ENCODE data around the gene CCDC170. TPM values are rescaled to one million over a fixed set of nuclear protein-coding genes. Genes with fewer than 3 reads are reported as not detected.

Gene CCDC170
- total and polyA plus RNA-seq, 4 donors = 0.37 to 0.59 (median 0.45) TPM

GRCh38 chr6:151630991-151631655 is 137.3 kb downstream of the CCDC170 start:
- no peak for TF ChIP-seq EGR1 (IDR thresholded peaks at IDR 0.05; ENCODE audit: low read depth in 2 of 2)
- no peak overlapping the region for H3K27ac ChIP-seq (ENCODE audit: low read depth in 1 of 2, low read length in 2 of 2)
- DNase-seq (ENCODE audit: low spot score) = no peak
- no peaks in the 10 kb centered on the region for H3K27me3 ChIP-seq (ENCODE audit: control insufficient read depth in 4 of 4, insufficient read depth in 4 of 4, low read length in 3 of 4)
- no peaks in the 10 kb centered on the region for H3K9me3 ChIP-seq (ENCODE audit: control insufficient read depth in 4 of 4, low read length in 3 of 4)
- H3K36me3 ChIP-seq (ENCODE audit: control insufficient read depth in 4 of 4, insufficient read depth in 3 of 4, low read depth in 1 of 4, low read length in 3 of 4) = no peaks in the 10 kb centered on the region
- peaks cover 9 to 27% (median 18%) of the 10 kb centered on the region in 4 donors for H3K4me1 ChIP-seq (ENCODE audit: control insufficient read depth in 4 of 4, insufficient read depth in 4 of 4, low read length in 3 of 4)
- no peak overlapping the region for H3K4me3 ChIP-seq (ENCODE audit: low read depth in 1 of 3, low read length in 3 of 3)
- 77% methylated on average over 5 of the region's 5 CpGs for WGBS
- H3K9ac ChIP-seq (ENCODE audit: low read depth in 1 of 2, low read length in 2 of 2) = no peak overlapping the region

DNA sequence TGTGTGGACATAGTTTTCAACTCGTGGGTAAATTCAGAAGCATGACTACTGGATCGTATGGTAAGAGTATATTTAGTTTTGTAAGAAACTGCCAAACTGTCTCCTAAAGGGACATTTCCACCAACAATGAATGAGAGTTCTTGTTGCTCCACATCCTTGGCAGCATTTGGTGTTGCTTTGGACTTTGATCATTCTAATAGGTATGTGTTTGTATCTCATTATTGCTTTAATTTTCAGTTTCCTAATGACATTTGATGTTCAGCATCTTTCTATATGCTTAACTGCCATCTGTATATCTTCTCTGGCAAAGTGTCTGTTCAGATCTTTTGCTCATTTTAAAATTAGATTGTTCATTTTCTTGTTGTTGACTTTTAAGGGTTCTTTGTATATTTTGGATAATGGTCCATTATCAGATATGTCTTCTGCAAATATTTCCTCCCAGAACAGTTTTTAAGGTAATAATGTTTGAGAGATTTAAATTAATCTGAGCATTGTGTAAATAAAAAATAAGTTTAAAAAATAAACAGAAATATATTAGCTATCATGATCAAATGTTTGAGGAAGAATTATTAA is 138.7 kb downstream of the CCDC170 start:
- no peak for DNase-seq (ENCODE audit: low spot score)
- H3K36me3 ChIP-seq (ENCODE audit: control insufficient read depth in 4 of 4, insufficient read depth in 3 of 4, low read depth in 1 of 4, low read length in 3 of 4) = no peaks in the 10 kb centered on the region
- H3K9me3 ChIP-seq (ENCODE audit: control insufficient read depth in 4 of 4, low read length in 3 of 4) = no peaks in the 10 kb centered on the region
- H3K4me3 ChIP-seq (ENCODE audit: low read depth in 1 of 3, low read length in 3 of 3) = no peak overlapping the region
- no peak overlapping the region for H3K9ac ChIP-seq (ENCODE audit: low read depth in 1 of 2, low read length in 2 of 2)
- TF ChIP-seq HNF4G (IDR thresholded peaks at IDR 0.05) = peak; percentile 60
- peak; percentile 80 to 86 for TF ChIP-seq HNF4A (conservative IDR thresholded peaks at IDR 0.05)
- peak; percentile 2 for TF ChIP-seq YY1 (IDR thresholded peaks at IDR 0.05)
- TF ChIP-seq RAD21 (IDR thresholded peaks at IDR 0.05) = peak in 1 of 2 donors; percentile 12
- TF ChIP-seq TAF1 (conservative IDR thresholded peaks at IDR 0.05) = no peak
- TF ChIP-seq, protein P1, sequence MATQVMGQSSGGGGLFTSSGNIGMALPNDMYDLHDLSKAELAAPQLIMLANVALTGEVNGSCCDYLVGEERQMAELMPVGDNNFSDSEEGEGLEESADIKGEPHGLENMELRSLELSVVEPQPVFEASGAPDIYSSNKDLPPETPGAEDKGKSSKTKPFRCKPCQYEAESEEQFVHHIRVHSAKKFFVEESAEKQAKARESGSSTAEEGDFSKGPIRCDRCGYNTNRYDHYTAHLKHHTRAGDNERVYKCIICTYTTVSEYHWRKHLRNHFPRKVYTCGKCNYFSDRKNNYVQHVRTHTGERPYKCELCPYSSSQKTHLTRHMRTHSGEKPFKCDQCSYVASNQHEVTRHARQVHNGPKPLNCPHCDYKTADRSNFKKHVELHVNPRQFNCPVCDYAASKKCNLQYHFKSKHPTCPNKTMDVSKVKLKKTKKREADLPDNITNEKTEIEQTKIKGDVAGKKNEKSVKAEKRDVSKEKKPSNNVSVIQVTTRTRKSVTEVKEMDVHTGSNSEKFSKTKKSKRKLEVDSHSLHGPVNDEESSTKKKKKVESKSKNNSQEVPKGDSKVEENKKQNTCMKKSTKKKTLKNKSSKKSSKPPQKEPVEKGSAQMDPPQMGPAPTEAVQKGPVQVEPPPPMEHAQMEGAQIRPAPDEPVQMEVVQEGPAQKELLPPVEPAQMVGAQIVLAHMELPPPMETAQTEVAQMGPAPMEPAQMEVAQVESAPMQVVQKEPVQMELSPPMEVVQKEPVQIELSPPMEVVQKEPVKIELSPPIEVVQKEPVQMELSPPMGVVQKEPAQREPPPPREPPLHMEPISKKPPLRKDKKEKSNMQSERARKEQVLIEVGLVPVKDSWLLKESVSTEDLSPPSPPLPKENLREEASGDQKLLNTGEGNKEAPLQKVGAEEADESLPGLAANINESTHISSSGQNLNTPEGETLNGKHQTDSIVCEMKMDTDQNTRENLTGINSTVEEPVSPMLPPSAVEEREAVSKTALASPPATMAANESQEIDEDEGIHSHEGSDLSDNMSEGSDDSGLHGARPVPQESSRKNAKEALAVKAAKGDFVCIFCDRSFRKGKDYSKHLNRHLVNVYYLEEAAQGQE (IDR thresholded peaks at IDR 0.05) = no peak
- TF ChIP-seq JUND (IDR thresholded peaks at IDR 0.05) = peak in 1 of 2 donors; percentile 39
- TF ChIP-seq RXRA (IDR thresholded peaks at IDR 0.05) = peak in 1 of 2 donors; percentile 11
- TF ChIP-seq, protein P2, sequence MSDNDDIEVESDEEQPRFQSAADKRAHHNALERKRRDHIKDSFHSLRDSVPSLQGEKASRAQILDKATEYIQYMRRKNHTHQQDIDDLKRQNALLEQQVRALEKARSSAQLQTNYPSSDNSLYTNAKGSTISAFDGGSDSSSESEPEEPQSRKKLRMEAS (IDR thresholded peaks at IDR 0.05) = no peak
- TF ChIP-seq, protein P3, sequence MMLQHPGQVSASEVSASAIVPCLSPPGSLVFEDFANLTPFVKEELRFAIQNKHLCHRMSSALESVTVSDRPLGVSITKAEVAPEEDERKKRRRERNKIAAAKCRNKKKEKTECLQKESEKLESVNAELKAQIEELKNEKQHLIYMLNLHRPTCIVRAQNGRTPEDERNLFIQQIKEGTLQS (IDR thresholded peaks at IDR 0.05) = no peak
- H3K4me1 ChIP-seq (ENCODE audit: control insufficient read depth in 4 of 4, insufficient read depth in 4 of 4, low read length in 3 of 4) = peaks cover 9 to 26% (median 18%) of the 10 kb centered on the region in 4 donors
- WGBS = 33% methylated on average over 2 of the region's 2 CpGs
- H3K27ac ChIP-seq (ENCODE audit: low read depth in 1 of 2, low read length in 2 of 2) = peak overlapping the region in 1 of 2 donors; percentile 40
- H3K27me3 ChIP-seq (ENCODE audit: control insufficient read depth in 4 of 4, insufficient read depth in 4 of 4, low read length in 3 of 4) = no peaks in the 10 kb centered on the region

- no peaks in the 10 kb centered on the region for H3K36me3 ChIP-seq (ENCODE audit: control insufficient read depth in 4 of 4, insufficient read depth in 3 of 4, low read depth in 1 of 4, low read length in 3 of 4)
- peaks cover 0 to 2% (median 0%) of the 10 kb centered on the region in 4 donors for H3K9me3 ChIP-seq (ENCODE audit: control insufficient read depth in 4 of 4, low read length in 3 of 4)
- peaks cover 9 to 17% (median 15%) of the 10 kb centered on the region in 4 donors for H3K4me1 ChIP-seq (ENCODE audit: control insufficient read depth in 4 of 4, insufficient read depth in 4 of 4, low read length in 3 of 4)
- no peak overlapping the region for H3K4me3 ChIP-seq (ENCODE audit: low read depth in 1 of 3, low read length in 3 of 3)
- WGBS = 33% methylated on average over 5 of the region's 5 CpGs
- no peak overlapping the region for H3K9ac ChIP-seq (ENCODE audit: low read depth in 1 of 2, low read length in 2 of 2)
- DNase-seq (ENCODE audit: low spot score) = no peak
- H3K27me3 ChIP-seq (ENCODE audit: control insufficient read depth in 4 of 4, insufficient read depth in 4 of 4, low read length in 3 of 4) = no peaks in the 10 kb centered on the region
- peak overlapping the region in 1 of 2 donors; percentile 23 for H3K27ac ChIP-seq (ENCODE audit: low read depth in 1 of 2, low read length in 2 of 2)
- TF ChIP-seq GABPA (IDR thresholded peaks at IDR 0.05 in 1 of 2, conservative IDR thresholded peaks at IDR 0.05 in 1 of 2) = no peak
- TF ChIP-seq, protein P2 (IDR thresholded peaks at IDR 0.05) = peak; percentile 41
- peak; percentile 45 to 53 for TF ChIP-seq RAD21 (IDR thresholded peaks at IDR 0.05)
- TF ChIP-seq, protein P1 (IDR thresholded peaks at IDR 0.05) = peak; percentile 40
- no peak for TF ChIP-seq TAF1 (conservative IDR thresholded peaks at IDR 0.05)
- peak in 1 of 2 donors; percentile 20 for TF ChIP-seq EGR1 (IDR thresholded peaks at IDR 0.05; ENCODE audit: low read depth in 2 of 2)
- TF ChIP-seq, protein P3 (IDR thresholded peaks at IDR 0.05) = no peak
- peak in 1 of 2 donors; percentile 66 for TF ChIP-seq JUND (IDR thresholded peaks at IDR 0.05)
- TF ChIP-seq FOXA1 (IDR thresholded peaks at IDR 0.05) = peak; percentile 55
- peak; percentile 76 for TF ChIP-seq FOXA2 (IDR thresholded peaks at IDR 0.05)
- TF ChIP-seq YY1 (IDR thresholded peaks at IDR 0.05) = peak; percentile 82
- TF ChIP-seq RXRA (IDR thresholded peaks at IDR 0.05) = peak; percentile 61 to 86
- no peak for TF ChIP-seq NR2F2 (IDR thresholded peaks at IDR 0.05)
- peak; percentile 28 for TF ChIP-seq HNF4G (IDR thresholded peaks at IDR 0.05)
Observed at GRCh38 chr6:151633526-151634335, 139.9 kb downstream of the CCDC170 start.
